ENCODE results near the gene PTPRZ1. TPM values are rescaled to one million over a fixed set of nuclear protein-coding genes. Genes with fewer than 3 reads are reported as not detected.

PTPRZ1 gene
- total and polyA plus RNA-seq, 7 donors, result 0.01 to 0.30 (median 0.08) TPM; not detected in 4

GRCh38 chr7:121945480-121946236, 72.7 kb downstream of the PTPRZ1 start:
- H3K36me3 ChIP-seq (ENCODE audit: insufficient read depth in 1 of 2, low read depth in 1 of 2), result no peaks in the 10 kb centered on the region
- H3K9me3 ChIP-seq, result no peaks in the 10 kb centered on the region
- no peaks in the 10 kb centered on the region for H3K27me3 ChIP-seq (ENCODE audit: insufficient read depth in 3 of 3, low read length in 2 of 3)
- H3K27ac ChIP-seq, result no peak overlapping the region
- no peak overlapping the region for H3K4me3 ChIP-seq
- 52 to 88% (median 71%) methylated on average over 1 of the region's 1 CpG for WGBS, 3 donors
- DNase-seq, result no peak
- H3K4me1 ChIP-seq, result no peaks in the 10 kb centered on the region
- intact Hi-C loops (cut with DNase I), result no loop called here
- no peak for TF ChIP-seq CTCF (IDR thresholded peaks at IDR 0.05)
- ATAC-seq, result no peak

- Histone ChIP-seq H3K4me1 (no peaks in the 10 kb centered on the region), H3K36me3 (ENCODE audit: insufficient read depth in 1 of 2, low read depth in 1 of 2) (no peaks in the 10 kb centered on the region), H3K27ac (no peak overlapping the region), H3K4me3 (no peak overlapping the region), H3K27me3 (ENCODE audit: insufficient read depth in 3 of 3, low read length in 2 of 3) (no peaks in the 10 kb centered on the region), H3K9me3 (no peaks in the 10 kb centered on the region)
- TF ChIP-seq CTCF (IDR thresholded peaks at IDR 0.05), result no peak
- DNase-seq, result no peak
- intact Hi-C loops (cut with DNase I), result no loop called here
- no peak for ATAC-seq
Observed at GRCh38 chr7:121953164-121953563, 80.2 kb downstream of the PTPRZ1 start.

GRCh38 chr7:121953601-121954000, 80.6 kb downstream of the PTPRZ1 start:
- H3K27ac ChIP-seq, result no peak overlapping the region
- WGBS, 3 donors, result 32 to 59% (median 44%) methylated on average over 5 of the region's 5 CpGs

DNA sequence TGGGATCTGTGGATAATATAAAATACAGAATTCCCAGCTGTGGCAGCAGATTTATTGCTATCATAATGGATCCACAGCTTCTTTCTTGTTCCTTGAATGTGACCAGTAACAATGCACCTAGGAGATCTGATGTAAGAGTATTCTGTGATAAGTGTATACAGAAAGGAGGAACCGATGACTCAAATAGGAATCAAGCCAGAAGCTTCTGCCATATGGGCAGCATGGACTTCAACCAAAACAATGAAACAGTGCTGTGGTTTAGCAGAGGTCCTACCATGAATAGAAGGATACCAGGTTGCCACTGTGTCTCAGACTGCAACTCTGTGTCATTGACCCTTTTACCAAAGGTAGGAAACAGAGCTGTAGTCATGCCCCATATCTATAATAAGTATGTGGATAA, 81.8 kb downstream of the PTPRZ1 start:
- H3K36me3 ChIP-seq (ENCODE audit: insufficient read depth in 1 of 2, low read depth in 1 of 2), result no peaks in the 10 kb centered on the region
- no peaks in the 10 kb centered on the region for H3K27me3 ChIP-seq (ENCODE audit: insufficient read depth in 3 of 3, low read length in 2 of 3)
- TF ChIP-seq CTCF (IDR thresholded peaks at IDR 0.05), result no peak
- intact Hi-C loops (cut with DNase I), result no loop called here
- ATAC-seq (no peak), DNase-seq (no peak)
- H3K9me3 ChIP-seq, result no peaks in the 10 kb centered on the region
- 69 to 96% (median 75%) methylated on average over 1 of the region's 1 CpG for WGBS, 3 donors
- no peak overlapping the region for H3K27ac ChIP-seq
- no peaks in the 10 kb centered on the region for H3K4me1 ChIP-seq
- H3K4me3 ChIP-seq, result no peak overlapping the region

More at GRCh38 chr7:121953601-121954000, 80.6 kb downstream of the PTPRZ1 start:
- no peaks in the 10 kb centered on the region for H3K4me1 ChIP-seq
- H3K9me3 ChIP-seq, result no peaks in the 10 kb centered on the region
- H3K36me3 ChIP-seq (ENCODE audit: insufficient read depth in 1 of 2, low read depth in 1 of 2), result no peaks in the 10 kb centered on the region
- intact Hi-C loops (cut with DNase I), result no loop called here
- H3K27me3 ChIP-seq (ENCODE audit: insufficient read depth in 3 of 3, low read length in 2 of 3), result no peaks in the 10 kb centered on the region
- no peak for ATAC-seq
- no peak for TF ChIP-seq CTCF (IDR thresholded peaks at IDR 0.05)
- no peak for DNase-seq
- no peak overlapping the region for H3K4me3 ChIP-seq

GRCh38 chr7:121957626-121958025, 84.7 kb downstream of the PTPRZ1 start:
- no peaks in the 10 kb centered on the region for H3K36me3 ChIP-seq (ENCODE audit: insufficient read depth in 1 of 2, low read depth in 1 of 2)
- H3K27me3 ChIP-seq (ENCODE audit: insufficient read depth in 3 of 3, low read length in 2 of 3), result no peaks in the 10 kb centered on the region
- WGBS, 3 donors, result 23 to 32% (median 29%) methylated on average over 1 of the region's 1 CpG
- DNase-seq (no peak), ATAC-seq (no peak)
- no peak overlapping the region for H3K27ac ChIP-seq
- no peak for TF ChIP-seq CTCF (IDR thresholded peaks at IDR 0.05)
- H3K4me3 ChIP-seq, result no peak overlapping the region
- no peaks in the 10 kb centered on the region for H3K4me1 ChIP-seq
- intact Hi-C loops (cut with DNase I), result no loop called here
- no peaks in the 10 kb centered on the region for H3K9me3 ChIP-seq
